ENCODE data around the gene RABL2B.

Gene RABL2B

DNA sequence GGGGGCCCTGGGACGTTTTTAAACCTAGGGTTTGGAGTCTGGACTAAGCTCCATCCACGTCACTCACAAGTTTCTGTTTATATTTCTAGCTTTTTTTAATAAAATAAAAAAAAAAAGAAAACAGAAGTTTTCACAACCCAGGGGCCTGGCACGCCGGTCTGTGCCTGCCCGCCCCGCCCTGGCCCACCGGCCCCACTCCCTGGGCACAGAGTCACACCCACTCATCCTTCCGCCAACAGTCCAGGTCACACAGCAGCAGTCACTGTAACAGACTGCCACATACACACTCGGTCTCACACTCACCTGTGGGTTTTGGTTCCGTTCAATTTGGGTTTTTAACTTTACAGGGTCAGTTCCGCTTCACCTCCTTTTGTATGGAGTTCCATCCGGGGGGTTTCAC lies 50.8 kb downstream of the RABL2B start:
- Histone ChIP-seq H3K36me3 (ENCODE audit: insufficient read depth, low read length) (no peaks in the 10 kb centered on the region), H3K4me1 (ENCODE audit: insufficient read depth, low read length) (no peaks in the 10 kb centered on the region; the same call in 1 of the 2 replicates), H3K9ac (ENCODE audit: low read depth, low read length) (no peak overlapping the region), H3K9me3 (ENCODE audit: control insufficient read depth, insufficient read depth, low read length) (no peaks in the 10 kb centered on the region)

DNA sequence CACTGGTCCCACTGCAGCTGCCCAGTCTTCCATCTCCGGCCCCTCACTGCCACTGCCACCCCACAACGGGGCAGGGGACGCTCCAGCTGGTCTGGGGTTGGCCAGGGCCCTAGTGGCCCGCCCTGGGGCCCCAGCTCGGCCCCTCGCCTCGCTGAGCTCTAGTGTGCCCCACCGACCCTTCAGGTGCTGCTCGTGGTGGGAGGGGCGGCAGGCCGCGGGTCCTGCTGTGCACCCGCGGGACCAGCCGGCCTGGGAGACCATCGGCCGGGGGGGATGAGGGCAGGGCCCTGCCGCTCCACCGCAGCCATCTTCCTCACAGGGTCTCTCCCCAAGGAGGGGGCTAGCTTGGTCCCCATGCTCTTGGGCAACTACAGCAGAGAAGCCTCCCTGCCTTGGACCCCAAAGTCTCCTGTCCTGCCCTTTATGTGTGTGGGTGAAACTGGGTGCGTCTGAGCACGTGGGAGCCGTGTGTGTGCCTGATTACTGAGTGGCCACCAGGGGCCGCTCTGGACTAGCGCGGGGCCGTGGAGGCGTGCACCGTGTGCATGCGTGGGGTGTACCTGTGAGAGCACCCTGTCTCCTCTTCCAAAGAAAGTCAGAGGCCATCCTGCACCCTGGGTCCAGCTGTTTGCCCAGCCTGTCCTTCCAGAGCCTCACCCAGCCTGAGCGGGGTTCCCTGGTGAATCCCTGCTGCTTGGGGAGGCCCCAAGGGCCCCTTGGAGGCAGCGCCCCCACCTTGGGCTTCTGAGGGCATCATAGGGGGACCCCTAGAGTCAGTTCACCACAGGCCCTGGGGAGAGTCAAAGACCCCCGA lies 51.4 kb downstream of the RABL2B start:
- no peaks in the 10 kb centered on the region for H3K9me3 ChIP-seq (ENCODE audit: control insufficient read depth, insufficient read depth, low read length)
- no peaks in the 10 kb centered on the region for H3K36me3 ChIP-seq (ENCODE audit: insufficient read depth, low read length)
- no peak overlapping the region for H3K9ac ChIP-seq (ENCODE audit: low read depth, low read length)
- H3K4me1 ChIP-seq (ENCODE audit: insufficient read depth, low read length), result no peaks in the 10 kb centered on the region; the same call in 1 of the 2 replicates

DNA sequence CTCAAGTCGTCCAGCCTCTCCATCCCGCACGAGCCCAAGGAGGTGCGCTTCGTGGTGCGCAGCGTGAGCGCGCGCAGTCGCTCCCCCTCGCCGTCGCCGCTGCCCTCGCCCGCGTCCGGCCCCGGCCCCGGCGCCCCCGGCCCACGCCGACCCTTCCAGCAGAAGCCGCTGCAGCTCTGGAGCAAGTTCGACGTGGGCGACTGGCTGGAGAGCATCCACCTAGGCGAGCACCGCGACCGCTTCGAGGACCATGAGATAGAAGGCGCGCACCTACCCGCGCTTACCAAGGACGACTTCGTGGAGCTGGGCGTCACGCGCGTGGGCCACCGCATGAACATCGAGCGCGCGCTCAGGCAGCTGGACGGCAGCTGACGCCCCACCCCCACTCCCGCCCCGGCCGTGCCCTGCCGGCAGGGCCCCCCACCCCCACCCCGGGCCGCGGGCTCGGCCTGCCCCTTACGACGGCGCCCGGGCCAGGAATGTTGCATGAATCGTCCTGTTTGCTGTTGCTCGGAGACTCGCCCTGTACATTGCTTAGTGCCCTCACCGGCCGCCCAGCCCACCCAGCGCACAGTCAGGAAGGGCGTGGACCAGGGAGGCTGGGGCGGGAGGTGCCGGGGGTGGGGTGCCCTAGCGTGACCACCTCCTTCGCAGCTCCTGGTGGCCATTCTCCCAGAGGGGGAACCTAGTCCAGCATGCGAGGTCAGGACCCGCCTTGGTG lies 52.3 kb downstream of the RABL2B start:
- H3K9ac ChIP-seq (ENCODE audit: low read depth, low read length), result no peak overlapping the region
- H3K36me3 ChIP-seq (ENCODE audit: insufficient read depth, low read length), result no peaks in the 10 kb centered on the region
- H3K9me3 ChIP-seq (ENCODE audit: control insufficient read depth, insufficient read depth, low read length), result no peaks in the 10 kb centered on the region
- no peaks in the 10 kb centered on the region; the same call in 1 of the 2 replicates for H3K4me1 ChIP-seq (ENCODE audit: insufficient read depth, low read length)

DNA sequence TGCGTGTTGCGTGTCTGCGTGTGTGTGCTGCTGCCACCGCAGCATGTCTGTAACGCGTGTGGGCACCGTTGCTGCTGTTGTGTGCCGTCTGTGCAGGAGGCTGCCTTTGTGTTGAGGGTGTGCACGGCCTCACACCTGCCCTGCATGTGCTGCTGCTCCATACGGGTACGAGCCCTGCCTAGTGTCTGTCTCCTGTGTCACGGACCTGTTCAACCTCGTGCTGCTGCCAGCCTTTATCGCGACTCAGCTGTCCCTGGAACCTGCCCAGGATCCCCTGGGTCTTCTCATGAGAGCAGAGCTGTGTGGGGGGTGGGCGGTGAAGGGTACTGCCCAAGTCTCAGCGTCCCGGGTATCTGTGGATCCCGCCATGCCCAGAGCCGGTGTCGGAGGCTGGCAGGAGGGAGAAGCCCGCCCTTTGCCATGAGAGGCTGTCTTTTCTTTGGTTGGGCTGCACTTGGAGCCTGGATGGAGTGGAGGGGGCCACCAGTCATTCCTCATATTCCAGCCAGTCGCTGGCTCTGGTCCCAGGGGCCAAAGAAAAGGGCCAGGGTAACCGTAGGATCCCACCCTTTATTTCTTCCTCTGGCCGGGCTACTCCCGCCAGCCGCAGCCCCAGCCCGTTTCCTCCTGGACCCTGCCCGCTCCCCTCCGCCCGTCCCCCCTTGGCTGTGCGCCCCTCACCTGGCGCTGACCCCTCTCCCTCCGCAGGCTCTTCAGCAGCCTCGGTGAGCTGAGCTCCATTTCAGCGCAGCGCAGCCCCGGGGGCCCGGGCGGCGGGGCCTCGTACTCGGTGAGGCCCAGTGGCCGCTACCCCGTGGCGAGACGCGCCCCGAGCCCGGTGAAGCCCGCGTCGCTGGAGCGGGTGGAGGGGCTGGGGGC lies 53.2 kb downstream of the RABL2B start:
- Histone ChIP-seq H3K9me3 (ENCODE audit: control insufficient read depth, insufficient read depth, low read length) (no peaks in the 10 kb centered on the region), H3K4me1 (ENCODE audit: insufficient read depth, low read length) (no peaks in the 10 kb centered on the region; the same call in 1 of the 2 replicates), H3K36me3 (ENCODE audit: insufficient read depth, low read length) (no peaks in the 10 kb centered on the region), H3K9ac (ENCODE audit: low read depth, low read length) (no peak overlapping the region)

DNA sequence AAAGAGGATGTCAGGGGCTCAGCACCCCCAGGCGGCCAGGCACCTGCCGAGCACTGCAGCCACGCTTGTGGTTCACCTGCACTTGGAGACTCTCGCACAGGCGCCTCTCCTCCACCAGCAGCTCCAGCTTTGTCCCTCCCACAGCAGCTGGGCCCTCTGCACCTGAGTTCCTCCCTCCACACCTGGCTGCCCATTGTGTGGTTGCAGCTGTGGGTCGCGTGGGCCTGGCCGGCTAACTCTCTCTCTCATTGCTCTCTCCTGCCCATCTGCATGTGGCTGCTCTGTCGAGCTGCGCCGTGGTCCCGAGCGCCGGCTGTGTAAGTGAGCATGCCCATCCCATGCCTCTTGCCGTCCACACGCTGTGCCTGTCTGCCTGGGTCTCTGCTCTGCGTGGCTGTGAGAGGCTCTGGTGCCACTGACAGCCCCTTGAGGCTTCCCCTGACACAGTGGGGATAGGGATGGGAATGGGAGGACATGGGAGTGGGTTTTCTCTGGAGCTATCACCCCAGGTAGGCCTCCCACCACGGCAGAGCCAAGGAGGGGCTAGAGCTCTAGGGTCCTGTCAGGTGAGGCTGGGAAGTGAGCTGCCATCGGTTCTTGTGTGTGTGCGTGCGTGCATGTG lies 53.9 kb downstream of the RABL2B start:
- Histone ChIP-seq H3K4me1 (ENCODE audit: insufficient read depth, low read length) (no peaks in the 10 kb centered on the region; the same call in 1 of the 2 replicates), H3K36me3 (ENCODE audit: insufficient read depth, low read length) (no peaks in the 10 kb centered on the region), H3K9me3 (ENCODE audit: control insufficient read depth, insufficient read depth, low read length) (no peaks in the 10 kb centered on the region), H3K9ac (ENCODE audit: low read depth, low read length) (no peak overlapping the region)

DNA sequence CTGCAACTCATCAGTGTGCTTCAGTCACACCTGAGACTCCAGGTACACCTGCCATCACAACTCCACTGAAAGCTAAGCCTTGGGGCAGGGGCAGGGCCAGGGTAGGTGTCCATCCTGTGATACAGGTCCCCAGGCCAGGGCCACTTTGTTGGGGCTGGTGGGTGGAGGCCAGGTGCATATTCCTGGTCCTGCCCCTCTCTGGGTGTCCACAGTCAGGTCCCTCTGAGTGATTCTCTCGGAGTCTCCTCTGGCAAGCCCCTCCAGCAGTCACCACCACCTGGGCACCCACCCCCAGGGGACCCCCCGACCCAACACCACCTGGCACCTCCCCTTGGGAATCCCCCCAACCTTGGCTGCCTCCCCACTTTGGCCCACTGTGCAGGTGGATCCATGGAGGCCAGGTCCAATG lies 54.9 kb downstream of the RABL2B start:
- H3K36me3 ChIP-seq (ENCODE audit: insufficient read depth, low read length), result no peaks in the 10 kb centered on the region
- no peaks in the 10 kb centered on the region; the same call in 1 of the 2 replicates for H3K4me1 ChIP-seq (ENCODE audit: insufficient read depth, low read length)
- H3K9me3 ChIP-seq (ENCODE audit: control insufficient read depth, insufficient read depth, low read length), result no peaks in the 10 kb centered on the region
- H3K9ac ChIP-seq (ENCODE audit: low read depth, low read length), result no peak overlapping the region

DNA sequence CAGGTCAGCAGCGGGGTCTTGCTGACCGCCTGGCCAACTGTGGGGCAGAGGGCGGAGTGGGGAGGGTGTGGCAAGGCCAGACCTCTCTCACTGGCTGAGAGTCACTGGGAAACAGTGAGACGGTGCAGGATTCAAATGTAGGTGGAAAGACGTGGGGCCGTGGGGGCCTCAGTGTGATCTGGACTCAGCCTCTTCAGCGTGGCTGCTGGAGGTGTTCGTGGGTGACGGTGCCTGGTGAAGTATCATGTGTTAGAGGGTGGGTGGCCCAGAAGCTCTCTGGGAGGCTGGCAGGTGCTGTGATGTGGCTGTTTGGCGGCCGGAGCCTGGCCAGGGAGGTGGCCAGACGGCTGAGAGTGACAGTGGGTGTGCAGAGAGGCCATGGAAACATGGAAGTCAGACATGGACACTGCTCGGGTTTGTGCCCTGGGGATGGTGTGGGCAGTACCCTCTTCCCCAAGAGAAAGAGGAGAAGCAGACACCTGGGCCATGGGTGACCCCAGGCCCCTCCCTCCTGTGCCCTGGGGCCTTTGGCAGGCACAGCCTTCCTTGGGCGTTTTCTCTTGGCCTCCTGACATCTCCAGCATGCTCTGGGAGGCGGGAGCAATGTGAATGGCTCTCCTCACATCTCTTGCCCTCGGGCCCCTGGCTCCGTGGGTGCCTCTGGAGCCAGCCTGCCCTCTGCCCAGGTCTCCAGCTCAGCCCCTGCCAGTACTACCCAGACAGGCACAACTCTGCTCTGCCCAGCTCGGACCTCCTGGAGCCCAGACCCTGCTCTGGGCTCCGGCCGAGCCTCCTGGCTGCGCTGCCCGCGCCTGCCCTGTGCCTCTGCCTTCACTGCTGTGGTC lies 55.5 kb downstream of the RABL2B start:
- Histone ChIP-seq H3K9ac (ENCODE audit: low read depth, low read length) (no peak overlapping the region), H3K36me3 (ENCODE audit: insufficient read depth, low read length) (no peaks in the 10 kb centered on the region), H3K9me3 (ENCODE audit: control insufficient read depth, insufficient read depth, low read length) (no peaks in the 10 kb centered on the region), H3K4me1 (ENCODE audit: insufficient read depth, low read length) (no peaks in the 10 kb centered on the region; the same call in 1 of the 2 replicates)

DNA sequence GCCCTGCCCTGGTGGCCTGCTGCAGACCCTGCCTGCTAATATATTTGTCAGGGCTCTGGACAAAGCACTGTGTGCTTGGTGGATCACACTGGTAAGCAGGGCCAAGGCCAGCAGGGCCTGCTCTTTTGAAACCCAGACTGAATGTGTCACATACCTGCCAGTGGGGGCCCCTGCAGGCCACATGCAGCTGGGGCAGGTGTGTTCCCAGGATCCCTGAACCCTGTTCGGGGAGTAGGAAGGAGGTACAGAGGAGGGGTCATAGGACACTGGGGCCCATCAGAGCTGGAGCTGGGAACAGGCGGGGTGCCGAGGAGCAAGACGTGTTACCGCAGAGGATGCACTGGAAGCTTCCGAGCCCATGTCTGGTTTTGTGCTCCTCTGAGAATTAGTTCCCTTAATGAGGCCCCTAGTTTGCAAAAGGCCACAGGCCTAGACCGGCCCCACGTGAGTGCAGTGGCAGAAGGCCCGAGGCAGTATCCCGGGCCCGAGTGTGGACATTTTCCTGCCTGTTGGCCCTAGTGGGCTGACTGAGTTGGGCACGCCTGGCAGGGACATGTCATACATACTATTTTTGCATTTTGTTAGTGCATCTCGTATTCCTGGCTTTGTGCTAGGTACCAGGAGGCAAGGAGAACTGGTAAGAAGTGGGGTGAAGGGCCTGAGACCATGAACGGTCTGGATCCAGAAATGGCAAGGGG lies 56.6 kb downstream of the RABL2B start:
- no peaks in the 10 kb centered on the region for H3K9me3 ChIP-seq (ENCODE audit: control insufficient read depth, insufficient read depth, low read length)
- no peak overlapping the region for H3K9ac ChIP-seq (ENCODE audit: low read depth, low read length)
- H3K4me1 ChIP-seq (ENCODE audit: insufficient read depth, low read length), result no peaks in the 10 kb centered on the region; the same call in 1 of the 2 replicates
- H3K36me3 ChIP-seq (ENCODE audit: insufficient read depth, low read length), result no peaks in the 10 kb centered on the region

DNA sequence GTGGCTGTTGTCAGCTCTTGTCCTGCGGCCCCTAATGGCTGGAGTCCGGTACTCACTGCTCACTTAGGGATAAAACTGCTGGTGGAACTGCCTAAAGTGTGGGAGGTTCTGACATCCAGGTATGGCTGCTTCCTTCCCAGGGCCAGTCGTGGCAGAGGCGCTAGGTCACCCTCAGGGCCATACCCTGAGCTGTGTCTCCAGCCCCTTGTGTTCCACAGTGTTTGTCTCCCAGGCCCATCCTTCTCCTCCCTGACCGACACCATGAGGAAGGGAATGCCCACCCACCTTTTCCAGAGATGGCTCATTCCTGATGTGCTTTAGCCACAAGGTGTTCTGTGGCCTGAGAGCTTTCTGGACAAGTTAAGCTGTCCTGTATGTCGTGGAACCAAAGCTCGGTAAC lies 57.8 kb downstream of the RABL2B start:
- Histone ChIP-seq H3K36me3 (ENCODE audit: insufficient read depth, low read length) (no peaks in the 10 kb centered on the region), H3K9me3 (ENCODE audit: control insufficient read depth, insufficient read depth, low read length) (no peaks in the 10 kb centered on the region), H3K9ac (ENCODE audit: low read depth, low read length) (no peak overlapping the region), H3K4me1 (ENCODE audit: insufficient read depth, low read length) (no peaks in the 10 kb centered on the region)

DNA sequence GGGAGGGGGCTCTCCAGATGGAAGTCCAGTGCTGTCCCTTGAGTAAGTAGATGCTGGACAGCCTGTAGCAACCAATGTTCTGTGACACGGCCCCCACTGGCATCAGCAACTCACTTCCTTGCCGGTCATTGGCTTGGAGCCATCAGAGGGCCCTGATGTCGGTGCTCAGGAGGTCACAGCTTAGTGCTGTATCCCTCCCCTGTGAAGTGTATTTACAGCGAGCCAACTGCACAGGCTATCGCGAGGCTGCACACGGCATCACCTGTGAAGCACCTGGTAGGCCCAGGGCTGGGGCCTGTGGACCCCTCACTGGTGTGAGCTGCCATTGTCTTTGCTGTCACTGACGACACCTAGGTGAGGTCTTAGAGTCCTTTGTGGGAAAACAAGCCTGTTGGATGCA lies 58.8 kb downstream of the RABL2B start:
- Histone ChIP-seq H3K9ac (ENCODE audit: low read depth, low read length) (no peak overlapping the region), H3K36me3 (ENCODE audit: insufficient read depth, low read length) (no peaks in the 10 kb centered on the region), H3K4me1 (ENCODE audit: insufficient read depth, low read length) (no peaks in the 10 kb centered on the region), H3K9me3 (ENCODE audit: control insufficient read depth, insufficient read depth, low read length) (no peaks in the 10 kb centered on the region)

DNA sequence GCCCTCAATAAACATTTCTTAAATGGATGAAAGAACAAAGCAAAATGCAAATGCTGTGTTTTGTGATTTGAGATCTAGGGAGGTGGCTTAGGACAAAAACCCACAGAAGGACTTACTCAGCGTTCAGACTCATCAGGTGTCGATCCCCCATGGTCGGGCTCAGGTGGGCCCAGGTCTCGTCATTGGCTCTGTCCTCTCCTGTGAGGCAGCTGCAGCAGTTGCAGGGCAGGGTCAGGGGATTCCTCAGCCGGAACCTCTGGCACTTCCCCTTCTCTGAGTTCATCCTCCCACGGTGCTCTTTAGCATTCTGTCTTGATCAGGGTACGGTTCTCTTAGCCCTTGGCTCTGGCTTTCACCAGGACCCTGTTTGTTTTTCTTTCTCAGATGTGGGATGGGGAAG lies 59.4 kb downstream of the RABL2B start:
- Histone ChIP-seq H3K9me3 (ENCODE audit: control insufficient read depth, insufficient read depth, low read length) (no peaks in the 10 kb centered on the region), H3K9ac (ENCODE audit: low read depth, low read length) (no peak overlapping the region), H3K4me1 (ENCODE audit: insufficient read depth, low read length) (no peaks in the 10 kb centered on the region), H3K36me3 (ENCODE audit: insufficient read depth, low read length) (no peaks in the 10 kb centered on the region)

DNA sequence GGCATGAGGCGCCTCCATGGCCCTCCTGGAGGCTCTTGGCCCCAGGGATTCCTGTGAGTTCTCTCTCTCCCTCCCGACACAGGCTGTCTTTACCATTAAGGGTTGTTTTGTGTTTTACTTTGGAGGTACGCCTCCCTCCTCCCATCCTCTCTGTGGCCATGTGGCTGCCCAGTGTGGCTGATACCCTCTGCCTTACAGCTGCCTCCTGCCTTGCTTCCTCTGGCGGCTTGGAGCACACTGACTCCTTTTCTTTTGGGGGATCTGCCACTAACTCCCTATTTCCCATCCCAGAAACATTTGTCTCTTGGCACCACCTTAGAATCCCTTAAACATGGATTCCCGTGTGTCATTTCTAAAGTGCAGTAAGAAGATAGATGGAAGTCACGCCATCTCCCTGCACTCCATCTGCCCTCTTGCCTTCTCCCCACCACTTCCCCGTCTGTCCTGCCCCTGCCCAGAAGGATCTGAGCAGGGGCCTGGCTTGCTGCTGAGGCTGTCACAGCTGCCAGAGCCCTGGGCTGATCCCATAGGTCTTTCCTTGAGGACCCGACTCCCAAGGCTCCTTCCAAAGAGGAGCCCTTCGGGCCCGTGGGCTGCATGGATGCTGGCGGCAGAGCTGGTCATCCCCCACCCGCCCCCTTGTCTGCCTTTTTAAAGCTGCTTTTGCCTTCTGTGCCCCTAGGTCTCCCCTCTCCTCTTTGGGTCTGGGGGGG lies 60.6 kb downstream of the RABL2B start:
- Histone ChIP-seq H3K36me3 (ENCODE audit: insufficient read depth, low read length) (no peaks in the 10 kb centered on the region), H3K9me3 (ENCODE audit: control insufficient read depth, insufficient read depth, low read length) (no peaks in the 10 kb centered on the region), H3K9ac (ENCODE audit: low read depth, low read length) (no peak overlapping the region), H3K4me1 (ENCODE audit: insufficient read depth, low read length) (no peaks in the 10 kb centered on the region)
